Spleen (tissue), 11 donors: ENCODE data around the gene KDR. TPM values are rescaled to one million over a fixed set of nuclear protein-coding genes. Genes with fewer than 3 reads are reported as not detected.

ENCODE experiments used
- DNase-seq: peaks from one replicate; pipeline ENCODE4 v3.0.0-alpha.2; 2020
- H3K27ac ChIP-seq, 8 donors: fragments of 200-600 bp; sonication (generic) in 7 of 8; 1 replicate in 4 of 8; 2 replicates in 4 of 8; pipeline versions ENCODE4 v1.5.0 to v1.8.0; 2016 to 2021; ENCODE audit warnings: inconsistent platforms in 4 of 8, mild to moderate bottlenecking in 4 of 8, moderate library complexity in 1 of 8
- H3K27me3 ChIP-seq, 7 donors: fragments of 200-600 bp; sonication (generic) in 6 of 7; replicated peaks in 1 of 7; 1 replicate in 4 of 7; 2 replicates in 3 of 7; pipeline versions ENCODE4 v1.5.0 to v1.8.0; 2016 to 2021; ENCODE audit warnings: inconsistent platforms in 3 of 7, mild to moderate bottlenecking in 1 of 7
- H3K36me3 ChIP-seq, 6 donors: fragments of 200-600 bp; sonication (generic) in 5 of 6; 1 replicate in 4 of 6; 2 replicates in 2 of 6; pipeline versions ENCODE4 v1.5.0 to v1.8.0; 2016 to 2021; ENCODE audit warnings: inconsistent platforms in 2 of 6
- H3K4me1 ChIP-seq, 6 donors: fragments of 200-600 bp; sonication (generic) in 5 of 6; 1 replicate in 3 of 6; 2 replicates in 3 of 6; pipeline versions ENCODE4 v1.5.0 to v1.8.0; 2016 to 2021; ENCODE audit warnings: inconsistent platforms in 3 of 6
- H3K4me3 ChIP-seq, 8 donors: fragments of 200-600 bp; sonication (generic) in 7 of 8; 1 replicate in 4 of 8; 2 replicates in 4 of 8; pipeline versions ENCODE4 v1.5.0 to v1.8.0; 2016 to 2021; ENCODE audit warnings: inconsistent platforms in 4 of 8, mild to moderate bottlenecking in 4 of 8, moderate library complexity in 2 of 8
- H3K9me3 ChIP-seq, 8 donors: fragments of 200-600 bp; sonication (generic) in 7 of 8; 1 replicate in 4 of 8; 2 replicates in 4 of 8; pipeline versions ENCODE4 v1.5.0 to v1.8.0; 2016 to 2021; ENCODE audit warnings: inconsistent platforms in 4 of 8
- POLR2A ChIP-seq, 3 donors: fragments of 450-650 bp; IDR thresholded peaks; one replicate each; pipeline ENCODE4 v1.5.1; 2017; ENCODE audit warnings: antibody characterized with exemption in 3 of 3, mild to moderate bottlenecking in 1 of 3
- POLR2AphosphoS5 ChIP-seq, 3 donors: sonication (generic); formaldehyde crosslinking; IDR thresholded peaks; one replicate each; pipeline ENCODE4 v1.5.1; 2017; ENCODE audit warnings: antibody characterized with exemption in 3 of 3
- WGBS, 5 donors: extraction: QIAGEN DNeasy Blood & Tissue Kit in 3 of 5; methylation state at CpG; one replicate each; pipeline versions ENCODE4 v1.1.5 to v1.1.7; 2013 to 2018; 5-methylcytosine and 5-hydroxymethylcytosine counted together
- intact Hi-C: fragments of 100-400 bp; cut with DNase I; formaldehyde crosslinking; loops from one replicate; pipeline ENCODE4 v1.15.0; 2023; ENCODE audit warnings: low total_unique reads
- polyA plus RNA-seq, 3 donors: library from polyadenylated mRNA; stranded (reverse); fragments of 200-250 nt; gene quantifications; one replicate each; pipeline ENCODE4 v1.2.1, GENCODE V29; 2013
- total RNA-seq, 7 donors: library from RNA; depleted of rRNA in 3 of 7; stranded (reverse); fragments of >200 nt in 3 of 7; fragmentation: NEBNext Ultra II Directional in 4 of 7; extraction: Animal tissue kit (Norgen Biotek cat#: 25700) in 4 of 7; gene quantifications; one replicate each; pipeline versions ENCODE4 v1.1.0 to v1.2.1, GENCODE V29; 2016 to 2021
- TF ChIP-seq, protein P1 (sequence below), 11 experiments: fragments of 200-600 bp in 7 of 11; fragments of 450-650 bp in 4 of 11; sonication (generic) in 4 of 11; IDR thresholded peaks in 8 of 11; conservative IDR thresholded peaks in 3 of 11; 1 replicate in 7 of 11; 2 replicates in 4 of 11; pipeline versions ENCODE4 v1.4.0 to v1.8.0; 2016 to 2021; ENCODE audit warnings: antibody characterized with exemption in 11 of 11, inconsistent platforms in 4 of 11, mild to moderate bottlenecking in 1 of 11
- donor health status: healthy with polysubstance abuse.
- donor health status: DM: no; HTN: no; CAD: no; lungs with moderate emphysema.
- donor health status: DM: no; HTN: no; CAD: no.
- donor health status: Bipolar disorder and iron deficiency.
- donor health status: healthy.
- donor health status: DM: no; HTN: no; CAD: no.
- donor health status: DM: yes; HTN: yes; CAD: no.

KDR gene
- total and polyA plus RNA-seq, 10 donors, result 1.2 to 25.0 (median 19.0) TPM

DNA sequence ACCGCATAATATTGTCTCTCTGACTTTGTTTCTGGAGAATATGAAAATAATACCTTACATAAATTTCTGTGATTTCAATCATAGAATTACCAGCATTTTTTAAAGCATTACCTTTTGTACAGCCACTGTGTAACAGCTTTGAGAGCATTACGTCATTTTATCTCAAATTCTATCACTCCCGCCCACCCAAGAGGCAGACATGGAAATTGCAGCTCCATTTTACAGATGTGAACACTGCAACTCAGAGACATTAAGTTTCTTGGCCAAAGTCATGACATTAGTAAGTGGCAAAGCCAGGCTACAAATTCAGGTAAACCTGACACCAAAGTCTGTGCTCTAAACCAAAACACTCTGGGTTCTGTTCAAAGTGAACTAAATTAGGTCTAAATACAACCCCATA, 33.6 kb upstream of the KDR start:
- TF ChIP-seq POLR2AphosphoS5 (IDR thresholded peaks at IDR 0.05), result no peak
- no peak for TF ChIP-seq POLR2A (IDR thresholded peaks at IDR 0.05)
- TF ChIP-seq, protein P1, sequence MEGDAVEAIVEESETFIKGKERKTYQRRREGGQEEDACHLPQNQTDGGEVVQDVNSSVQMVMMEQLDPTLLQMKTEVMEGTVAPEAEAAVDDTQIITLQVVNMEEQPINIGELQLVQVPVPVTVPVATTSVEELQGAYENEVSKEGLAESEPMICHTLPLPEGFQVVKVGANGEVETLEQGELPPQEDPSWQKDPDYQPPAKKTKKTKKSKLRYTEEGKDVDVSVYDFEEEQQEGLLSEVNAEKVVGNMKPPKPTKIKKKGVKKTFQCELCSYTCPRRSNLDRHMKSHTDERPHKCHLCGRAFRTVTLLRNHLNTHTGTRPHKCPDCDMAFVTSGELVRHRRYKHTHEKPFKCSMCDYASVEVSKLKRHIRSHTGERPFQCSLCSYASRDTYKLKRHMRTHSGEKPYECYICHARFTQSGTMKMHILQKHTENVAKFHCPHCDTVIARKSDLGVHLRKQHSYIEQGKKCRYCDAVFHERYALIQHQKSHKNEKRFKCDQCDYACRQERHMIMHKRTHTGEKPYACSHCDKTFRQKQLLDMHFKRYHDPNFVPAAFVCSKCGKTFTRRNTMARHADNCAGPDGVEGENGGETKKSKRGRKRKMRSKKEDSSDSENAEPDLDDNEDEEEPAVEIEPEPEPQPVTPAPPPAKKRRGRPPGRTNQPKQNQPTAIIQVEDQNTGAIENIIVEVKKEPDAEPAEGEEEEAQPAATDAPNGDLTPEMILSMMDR (IDR thresholded peaks at IDR 0.05 in 8 of 11, conservative IDR thresholded peaks at IDR 0.05 in 3 of 11), result no peak
- H3K9me3 ChIP-seq, result no peaks in the 10 kb centered on the region
- intact Hi-C loops, result no loop called here
- H3K4me1 ChIP-seq, result no peaks in the 10 kb centered on the region
- H3K36me3 ChIP-seq, result no peaks in the 10 kb centered on the region
- no peak overlapping the region for H3K4me3 ChIP-seq
- H3K27me3 ChIP-seq, result peaks cover 0 to 49% (median 15%) of the 10 kb centered on the region in 7 donors
- WGBS, 5 donors, result 58 to 83% (median 74%) methylated on average over 3 of the region's 3 CpGs
- H3K27ac ChIP-seq, result no peak overlapping the region
- DNase-seq, result no peak

GRCh38 chr4:55157559-55158277, 32.3 kb upstream of the KDR start:
- DNase-seq, result no peak
- no peak for TF ChIP-seq POLR2A (IDR thresholded peaks at IDR 0.05)
- TF ChIP-seq, protein P1 (IDR thresholded peaks at IDR 0.05 in 8 of 11, conservative IDR thresholded peaks at IDR 0.05 in 3 of 11), result no peak
- TF ChIP-seq POLR2AphosphoS5 (IDR thresholded peaks at IDR 0.05), result no peak
- Histone ChIP-seq H3K27ac (no peak overlapping the region), H3K4me3 (peak overlapping the region in 1 of 8 donors; percentile 4), H3K27me3 (peaks cover 0 to 49% (median 15%) of the 10 kb centered on the region in 7 donors), H3K36me3 (no peaks in the 10 kb centered on the region), H3K9me3 (peaks cover 0 to 7% (median 0%) of the 10 kb centered on the region in 8 donors), H3K4me1 (no peaks in the 10 kb centered on the region)
- 20 to 75% (median 33%) methylated on average over 37 to 45 of the region's 45 CpGs for WGBS, 5 donors
- intact Hi-C loops, result no loop called here

- H3K9me3 ChIP-seq, result peaks cover 0 to 7% (median 0%) of the 10 kb centered on the region in 8 donors
- H3K4me3 ChIP-seq, result no peak overlapping the region
- H3K4me1 ChIP-seq, result no peaks in the 10 kb centered on the region
- no peak overlapping the region for H3K27ac ChIP-seq
- H3K27me3 ChIP-seq, result peaks cover 0 to 49% (median 15%) of the 10 kb centered on the region in 7 donors
- TF ChIP-seq, protein P1 (IDR thresholded peaks at IDR 0.05 in 8 of 11, conservative IDR thresholded peaks at IDR 0.05 in 3 of 11), result no peak
- TF ChIP-seq POLR2AphosphoS5 (IDR thresholded peaks at IDR 0.05) (no peak), POLR2A (IDR thresholded peaks at IDR 0.05) (no peak)
- 84 to 100% (median 93%) methylated on average over 1 of the region's 1 CpG for WGBS, 5 donors
- no peaks in the 10 kb centered on the region for H3K36me3 ChIP-seq
- no peak for DNase-seq
- intact Hi-C loops, result no loop called here
Measured at GRCh38 chr4:55154933-55155332, 29.5 kb upstream of the KDR start.

- H3K4me1 ChIP-seq, result no peaks in the 10 kb centered on the region
- TF ChIP-seq POLR2A (IDR thresholded peaks at IDR 0.05), result no peak
- TF ChIP-seq POLR2AphosphoS5 (IDR thresholded peaks at IDR 0.05), result no peak
- TF ChIP-seq, protein P1 (IDR thresholded peaks at IDR 0.05 in 8 of 11, conservative IDR thresholded peaks at IDR 0.05 in 3 of 11), result no peak
- intact Hi-C loops, result no loop called here
- no peak overlapping the region for H3K27ac ChIP-seq
- no peaks in the 10 kb centered on the region for H3K36me3 ChIP-seq
- peaks cover 0 to 45% (median 15%) of the 10 kb centered on the region in 7 donors for H3K27me3 ChIP-seq
- H3K9me3 ChIP-seq, result peaks cover 0 to 7% (median 0%) of the 10 kb centered on the region in 8 donors
- WGBS, 5 donors, result 56 to 70% (median 66%) methylated on average over 5 of the region's 5 CpGs
- DNase-seq, result no peak
- no peak overlapping the region for H3K4me3 ChIP-seq
Measured at GRCh38 chr4:55154290-55154880, 29.0 kb upstream of the KDR start.
